Activated naive CD4-positive, alpha-beta T cell (primary cell): Measurements from ENCODE around the gene GASK1A.

ENCODE experiments used
- DNase-seq, 4 experiments: peaks; one replicate each; lab custom pipeline; 2025; lab: John Stamatoyannopoulos, UW

Gene GASK1A

GRCh38 chr3:43090238-43090637 lies 111.1 kb downstream of the GASK1A start:
- no peak for DNase-seq

DNA sequence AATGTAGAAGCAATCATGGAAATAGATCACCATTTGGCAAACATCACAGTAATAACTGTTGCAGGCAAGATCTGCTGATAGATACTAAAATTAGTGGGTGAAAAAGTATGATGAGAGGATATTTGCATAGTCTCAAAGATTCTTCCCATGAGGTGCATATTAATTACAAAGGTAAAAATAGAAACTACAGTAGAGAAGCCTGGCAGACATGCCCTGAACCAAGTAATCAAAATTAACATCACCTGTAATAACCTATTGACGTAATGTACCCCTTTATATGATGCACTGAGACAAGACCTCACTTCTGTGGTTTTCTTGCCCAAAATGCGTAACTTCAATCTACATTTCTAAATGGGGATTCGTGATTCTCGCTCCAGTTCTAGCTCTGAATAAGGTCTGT lies 112.4 kb downstream of the GASK1A start:
- no peak for DNase-seq

DNA sequence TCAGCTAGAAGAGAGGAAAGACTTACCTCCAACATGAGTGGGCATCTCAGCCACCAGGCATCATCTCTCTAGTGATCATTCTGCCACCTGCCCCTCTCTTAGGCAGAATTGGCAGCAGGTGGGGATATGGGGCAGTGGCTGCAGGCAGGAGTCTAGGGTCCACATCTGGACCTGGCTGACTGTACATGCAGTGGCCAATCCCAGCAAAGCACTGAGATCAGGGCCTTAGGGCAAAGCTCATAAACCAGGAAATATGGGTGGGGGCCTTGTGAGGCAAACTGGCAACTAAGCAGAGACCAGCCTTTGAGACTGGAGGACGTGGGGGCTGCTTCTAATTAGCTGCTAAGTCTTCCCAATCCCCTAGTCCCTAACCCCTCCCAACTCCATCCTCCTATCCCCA lies 113.9 kb downstream of the GASK1A start:
- DNase-seq = no peak

DNA sequence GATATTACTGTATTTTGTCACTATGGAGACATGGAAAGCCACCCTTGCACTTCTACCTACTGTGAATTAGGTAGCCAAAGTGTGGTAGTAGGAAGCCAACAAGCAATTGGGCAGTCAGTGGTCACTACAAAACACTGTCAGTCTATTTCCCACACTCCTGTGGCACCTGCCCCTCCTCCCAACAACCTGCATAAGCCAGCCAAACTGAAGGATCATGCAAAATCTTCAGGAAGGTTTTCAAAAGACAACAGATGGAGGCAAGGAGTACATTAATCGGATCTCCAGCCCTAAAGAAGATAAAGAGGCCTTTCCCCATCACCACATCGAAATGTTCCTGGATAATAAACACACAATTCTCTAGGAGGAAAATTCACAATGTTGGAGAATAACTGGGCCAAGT lies 114.9 kb downstream of the GASK1A start:
- no peak for DNase-seq

GRCh38 chr3:43094381-43094780 lies 115.3 kb downstream of the GASK1A start:
- DNase-seq = no peak

DNA sequence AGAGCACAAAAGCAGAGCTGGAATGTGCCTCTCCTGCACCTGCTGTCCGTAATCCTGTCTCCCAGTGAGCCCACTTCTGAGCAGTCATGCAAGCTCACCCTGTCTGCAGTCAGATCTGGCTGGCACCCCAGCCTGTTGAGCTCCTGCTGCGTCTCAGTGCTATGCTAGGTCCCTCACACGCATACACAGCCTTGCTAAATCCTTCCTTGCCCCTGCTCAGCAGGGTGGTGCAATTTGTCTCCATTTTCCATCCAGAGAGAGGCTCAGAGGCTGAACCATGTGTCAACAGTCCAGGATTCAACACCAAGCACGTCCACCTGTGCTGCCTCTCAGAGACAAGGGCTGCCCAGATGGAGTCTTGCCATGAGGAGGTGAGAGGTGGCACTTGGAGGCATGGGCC lies 115.7 kb downstream of the GASK1A start:
- no peak for DNase-seq

GRCh38 chr3:43095370-43095769 lies 116.3 kb downstream of the GASK1A start:
- no peak for DNase-seq

GRCh38 chr3:43096761-43097160 lies 117.7 kb downstream of the GASK1A start:
- no peak for DNase-seq

- DNase-seq = no peak
These were observed 118.4 kb downstream of the GASK1A start for GRCh38 chr3:43097400-43098080.

- no peak for DNase-seq
These were observed 119.7 kb downstream of the GASK1A start for GRCh38 chr3:43098761-43099160.

GRCh38 chr3:43102773-43103480 lies 123.8 kb downstream of the GASK1A start:
- DNase-seq = no peak

- DNase-seq = no peak
These were observed 124.9 kb downstream of the GASK1A start for GRCh38 chr3:43104039-43104438.

DNA sequence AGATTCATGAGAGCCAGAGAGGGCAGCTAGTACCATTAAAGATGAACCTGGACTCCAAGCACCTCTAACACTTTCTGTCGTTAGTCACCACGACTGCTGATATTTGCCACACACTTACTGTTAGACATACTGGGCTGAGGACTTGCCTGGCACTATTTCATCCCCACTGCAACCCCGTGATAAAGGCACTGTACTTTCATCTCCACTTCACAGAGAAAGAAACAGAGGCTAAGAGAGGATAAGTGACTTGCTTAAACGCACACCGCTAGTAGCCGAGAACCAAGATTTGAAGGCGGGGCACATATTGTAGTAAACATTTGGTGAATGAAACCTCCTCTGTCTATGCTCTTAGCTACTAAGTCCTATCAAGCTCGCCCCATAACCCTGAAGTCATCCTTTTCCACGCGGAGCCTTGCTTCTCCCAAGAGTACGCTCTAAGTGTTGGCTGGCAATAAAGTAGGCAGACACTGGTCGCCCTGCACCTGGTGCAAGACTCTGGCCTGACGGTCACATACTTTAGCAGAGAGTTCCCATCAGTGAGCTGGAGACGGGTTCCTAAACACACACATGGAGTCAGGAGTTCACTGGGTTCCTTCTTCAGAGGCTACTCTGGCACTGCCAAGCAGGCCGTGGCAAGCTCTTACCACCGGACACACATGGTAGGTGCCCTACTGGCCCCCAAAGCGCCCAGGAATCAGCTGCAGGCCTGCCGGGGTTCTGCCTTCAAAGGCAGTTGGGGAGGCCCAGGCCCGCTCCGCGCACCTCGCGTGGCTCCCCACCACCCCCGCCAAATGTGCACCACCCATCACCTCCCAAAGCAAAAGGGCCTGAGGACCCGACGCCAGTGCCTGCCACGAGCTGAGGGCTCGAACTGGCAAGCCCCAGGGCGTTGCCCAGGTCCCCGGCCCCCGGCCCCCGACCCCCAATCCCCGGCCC lies 125.8 kb downstream of the GASK1A start:
- DNase-seq = peak in 1 of 4 experiments; percentile 30

DNA sequence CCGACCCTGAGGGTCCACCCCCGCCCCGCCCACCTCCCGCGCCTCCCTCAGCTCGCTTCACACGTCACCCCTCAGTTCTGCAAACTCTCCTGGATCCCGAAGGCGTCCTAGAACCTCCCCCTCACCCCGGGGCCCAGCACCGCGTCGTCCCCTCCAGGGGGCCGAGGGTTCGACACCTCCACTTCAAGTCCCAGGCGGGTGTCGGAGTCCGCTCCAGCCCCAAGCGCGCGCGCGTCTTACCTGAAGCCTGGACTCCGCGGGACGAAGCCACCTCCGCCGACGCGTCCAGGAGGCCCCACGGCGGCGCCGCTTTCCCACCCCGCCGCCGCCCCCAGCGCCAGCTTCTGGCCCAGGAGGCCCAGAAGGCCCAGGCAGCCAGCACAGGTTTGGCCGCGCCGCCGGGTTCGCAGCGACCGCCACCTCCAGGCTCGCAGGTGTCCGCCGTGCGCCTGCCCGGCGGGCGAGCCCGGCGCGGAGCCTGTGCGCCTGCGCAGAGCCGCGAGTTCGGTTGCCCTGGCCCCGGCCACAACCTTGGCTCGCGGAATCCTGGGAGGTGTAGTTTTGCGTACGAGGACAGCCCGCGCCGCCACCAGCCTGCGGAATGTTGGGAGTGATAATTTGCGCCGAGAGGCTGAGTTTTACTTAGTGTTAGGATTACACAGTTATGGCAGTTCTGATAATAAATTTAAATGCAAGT lies 126.6 kb downstream of the GASK1A start, which contains the start of gene POMGNT2:
Gene POMGNT2, minus strand, starts transcription at position 484 of the 697 bp plus-strand sequence. CDS start 24,648 bp downstream, outside the sequence.
- DNase-seq = peak; percentile 63 to 87 (median 72)

DNA sequence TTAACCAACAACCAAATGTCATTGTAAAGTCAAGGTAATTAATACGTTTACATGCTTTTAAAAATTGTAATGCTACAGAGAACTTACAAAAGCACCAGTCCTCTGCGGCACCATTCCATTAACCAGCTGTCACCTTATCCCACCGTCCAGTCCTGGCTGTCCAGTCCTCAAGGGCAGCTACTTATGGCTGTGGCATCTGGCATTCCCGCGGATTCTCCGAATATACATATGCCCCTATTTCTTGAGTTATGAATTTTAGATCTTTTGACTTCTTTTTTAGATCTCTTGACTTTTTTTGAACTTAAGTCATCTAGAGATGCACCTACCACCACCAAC lies 127.2 kb downstream of the GASK1A start:
- DNase-seq = no peak
